ENCODE measurements around the gene WNT2. TPM values are rescaled to one million over a fixed set of nuclear protein-coding genes. Genes with fewer than 3 reads are reported as not detected.

The WNT2 gene
- polyA plus RNA-seq, 1 donor (not counting 4 experiments of a cell fraction or from before 2014, with no cell fraction given): not detected

- no peak for DNase-seq (ENCODE audit: low read depth, low spot score)
- dilution Hi-C loops (cut with MboI; ENCODE audit: extremely low pct_ligation_motif_present, low sequenced_read_pairs): no loop called here
- no peak overlapping the region for H3K4me2 ChIP-seq (ENCODE audit: control insufficient read depth, extremely low read depth, insufficient read depth, low read depth, low read length)
- no peaks in the 10 kb centered on the region for H3K79me2 ChIP-seq (ENCODE audit: control insufficient read depth, insufficient read depth, low read length)
- no peaks in the 10 kb centered on the region for H3K4me1 ChIP-seq (ENCODE audit: control insufficient read depth, extremely low read depth, insufficient read depth, low read length)
- H2AFZ ChIP-seq (ENCODE audit: control insufficient read depth, low read length): no peak overlapping the region
- H3K9me1 ChIP-seq (ENCODE audit: control insufficient read depth, extremely low read depth, insufficient read depth, low read length): no peaks in the 10 kb centered on the region
- TF ChIP-seq, protein P1, sequence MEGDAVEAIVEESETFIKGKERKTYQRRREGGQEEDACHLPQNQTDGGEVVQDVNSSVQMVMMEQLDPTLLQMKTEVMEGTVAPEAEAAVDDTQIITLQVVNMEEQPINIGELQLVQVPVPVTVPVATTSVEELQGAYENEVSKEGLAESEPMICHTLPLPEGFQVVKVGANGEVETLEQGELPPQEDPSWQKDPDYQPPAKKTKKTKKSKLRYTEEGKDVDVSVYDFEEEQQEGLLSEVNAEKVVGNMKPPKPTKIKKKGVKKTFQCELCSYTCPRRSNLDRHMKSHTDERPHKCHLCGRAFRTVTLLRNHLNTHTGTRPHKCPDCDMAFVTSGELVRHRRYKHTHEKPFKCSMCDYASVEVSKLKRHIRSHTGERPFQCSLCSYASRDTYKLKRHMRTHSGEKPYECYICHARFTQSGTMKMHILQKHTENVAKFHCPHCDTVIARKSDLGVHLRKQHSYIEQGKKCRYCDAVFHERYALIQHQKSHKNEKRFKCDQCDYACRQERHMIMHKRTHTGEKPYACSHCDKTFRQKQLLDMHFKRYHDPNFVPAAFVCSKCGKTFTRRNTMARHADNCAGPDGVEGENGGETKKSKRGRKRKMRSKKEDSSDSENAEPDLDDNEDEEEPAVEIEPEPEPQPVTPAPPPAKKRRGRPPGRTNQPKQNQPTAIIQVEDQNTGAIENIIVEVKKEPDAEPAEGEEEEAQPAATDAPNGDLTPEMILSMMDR (optimal IDR thresholded peaks at IDR 0.05 in 1 of 3, IDR thresholded peaks at IDR 0.05 in 1 of 3, conservative IDR thresholded peaks at IDR 0.05 in 1 of 3; ENCODE audit: extremely low read depth in 1 of 3, insufficient read depth in 2 of 3, low read length in 3 of 3): no peak
- TF ChIP-seq EZH2 (IDR thresholded peaks at IDR 0.05; ENCODE audit: low read length): no peak
- H3K9ac ChIP-seq (ENCODE audit: control insufficient read depth, extremely low read depth, insufficient read depth, low read length): no peak overlapping the region
- H3K27me3 ChIP-seq (ENCODE audit: control insufficient read depth, extremely low read depth, insufficient read depth, low read length): no peaks in the 10 kb centered on the region
- H3K9me3 ChIP-seq (ENCODE audit: control insufficient read depth, low read depth, low read length): no peaks in the 10 kb centered on the region
- no peak for FAIRE-seq
- H3K4me3 ChIP-seq (ENCODE audit: control insufficient read depth in 2 of 3, extremely low read depth in 1 of 3, insufficient read depth in 2 of 3, low read depth in 1 of 3, low read length in 3 of 3): no peak overlapping the region
- peaks cover 0 to 2% of the 10 kb centered on the region in 2 experiments for H3K36me3 ChIP-seq (ENCODE audit: control insufficient read depth in 2 of 2, extremely low read depth in 1 of 2, insufficient read depth in 2 of 2, low read length in 2 of 2)
- no peak overlapping the region for H3K27ac ChIP-seq (ENCODE audit: control insufficient read depth, insufficient read depth, low read length)
- no peaks in the 10 kb centered on the region for H4K20me1 ChIP-seq (ENCODE audit: control insufficient read depth, extremely low read depth, insufficient read depth, low read length)
These were observed 97.3 kb downstream of the WNT2 start for GRCh38 chr7:117225536-117225935.

Small RNA genes within 50 kb of the gene (small RNA-seq; reads per million reads assigned to genes)
- gene MTCYBP6 (ENCODE audit: insufficient read length in 3 of 3, low read depth in 3 of 3, low replicate concordance in 1 of 3): 0 reads per million in 3 experiments

Other genes with a start within 250 kb of the WNT2 start
- gene ASZ1, start 104.4 kb upstream of the WNT2 start, polyA plus RNA-seq: not detected in 3 replicates
- gene CFTR, start 157.0 kb upstream of the WNT2 start, polyA plus RNA-seq: not detected in 3 replicates